Progenitor cell of endocrine pancreas (in vitro differentiated cells): ENCODE data around the gene BMP7. TPM values are rescaled to one million over a fixed set of nuclear protein-coding genes. Genes with fewer than 3 reads are reported as not detected.

Experiments
- DNase-seq: peaks from one replicate; pipeline ENCODE4 v3.0.0; 2021; ENCODE audit warnings: low spot score; ENCODE audit not compliant: unreplicated experiment
- H3K27ac Mint-ChIP-seq: 2 replicates; pipeline ENCODE4 v1.8.0; 2021; ENCODE audit warnings: mild to moderate bottlenecking, moderate library complexity, mixed read lengths
- H3K27me3 Mint-ChIP-seq: 2 replicates; pipeline ENCODE4 v1.8.0; 2021; ENCODE audit warnings: mixed read lengths
- H3K36me3 Mint-ChIP-seq: 2 replicates; pipeline ENCODE4 v1.8.0; 2022; ENCODE audit warnings: mixed read lengths; ENCODE audit not compliant: insufficient read depth
- H3K4me1 Mint-ChIP-seq: 2 replicates; pipeline ENCODE4 v1.8.0; 2021; ENCODE audit warnings: low read depth, mixed read lengths
- H3K4me3 Mint-ChIP-seq: 2 replicates; pipeline ENCODE4 v1.8.0; 2021; ENCODE audit warnings: low read depth, mild to moderate bottlenecking, moderate library complexity, mixed read lengths
- H3K9me3 Mint-ChIP-seq: 2 replicates; pipeline ENCODE4 v1.8.0; 2021; ENCODE audit warnings: low read depth, mixed read lengths
- CTCF ChIP-seq: fragments of 200-600 bp; sonication (generic); IDR thresholded peaks from one replicate; pipeline ENCODE4 v1.5.0; 2021; ENCODE audit warnings: antibody characterized with exemption, mild to moderate bottlenecking; ENCODE audit not compliant: unreplicated experiment
- total RNA-seq: library from RNA; stranded (reverse); gene quantifications from 2 replicates; pipeline ENCODE4 v1.2.1, GENCODE V29; 2021

BMP7 gene
- total RNA-seq, 1 donor from 2014 or later: 35.4 TPM

- DNase-seq: no peak
- no peak overlapping the region for H3K27ac Mint-ChIP-seq
- H3K27me3 Mint-ChIP-seq: peaks cover 34% of the 10 kb centered on the region
These were observed 138.2 kb downstream of the BMP7 start for GRCh38 chr20:57128044-57128757.

GRCh38 chr20:57126481-57127092, 139.9 kb downstream of the BMP7 start:
- Mint-ChIP-seq H3K36me3 (no peaks in the 10 kb centered on the region), H3K4me3 (no peak overlapping the region), H3K9me3 (no peaks in the 10 kb centered on the region), H3K4me1 (peaks cover 4% of the 10 kb centered on the region), H3K27ac (no peak overlapping the region), H3K27me3 (peaks cover 31% of the 10 kb centered on the region)
- TF ChIP-seq CTCF: no peak
- no peak for DNase-seq

More at GRCh38 chr20:57128044-57128757, 138.2 kb downstream of the BMP7 start:
- Mint-ChIP-seq H3K4me1 (peaks cover 4% of the 10 kb centered on the region), H3K4me3 (no peak overlapping the region), H3K36me3 (no peaks in the 10 kb centered on the region), H3K9me3 (no peaks in the 10 kb centered on the region)
- no peak for TF ChIP-seq CTCF

GRCh38 chr20:57124800-57125517, 141.5 kb downstream of the BMP7 start:
- no peak for DNase-seq
- H3K27ac Mint-ChIP-seq: no peak overlapping the region
- no peaks in the 10 kb centered on the region for H3K4me1 Mint-ChIP-seq
- no peak overlapping the region for H3K4me3 Mint-ChIP-seq
- no peak for TF ChIP-seq CTCF
- H3K27me3 Mint-ChIP-seq: peaks cover 26% of the 10 kb centered on the region
- H3K9me3 Mint-ChIP-seq: no peaks in the 10 kb centered on the region
- no peaks in the 10 kb centered on the region for H3K36me3 Mint-ChIP-seq

- DNase-seq: no peak
- H3K4me3 Mint-ChIP-seq: no peak overlapping the region
- no peaks in the 10 kb centered on the region for H3K36me3 Mint-ChIP-seq
- TF ChIP-seq CTCF: no peak
- no peaks in the 10 kb centered on the region for H3K4me1 Mint-ChIP-seq
- no peak overlapping the region for H3K27ac Mint-ChIP-seq
- H3K9me3 Mint-ChIP-seq: no peaks in the 10 kb centered on the region
- H3K27me3 Mint-ChIP-seq: peaks cover 30% of the 10 kb centered on the region
These were observed 142.1 kb downstream of the BMP7 start for GRCh38 chr20:57124366-57124765.

- H3K27ac Mint-ChIP-seq: no peak overlapping the region
These were observed 142.9 kb downstream of the BMP7 start for GRCh38 chr20:57123504-57123903.

More at GRCh38 chr20:57123504-57123903, 142.9 kb downstream of the BMP7 start:
- Mint-ChIP-seq H3K4me1 (no peaks in the 10 kb centered on the region), H3K4me3 (no peak overlapping the region), H3K9me3 (no peaks in the 10 kb centered on the region), H3K27me3 (peaks cover 30% of the 10 kb centered on the region), H3K36me3 (no peaks in the 10 kb centered on the region)
- DNase-seq: no peak
- no peak for TF ChIP-seq CTCF
